ENCODE data around the gene NANP. TPM values are rescaled to one million over a fixed set of nuclear protein-coding genes. Genes with fewer than 3 reads are reported as not detected.
"Not testable (repeated sequence)": the region's sequence is repeated elsewhere in the genome, so short reads cannot be mapped to it uniquely, and the experiment has no call there.

Gene NANP, protein sequence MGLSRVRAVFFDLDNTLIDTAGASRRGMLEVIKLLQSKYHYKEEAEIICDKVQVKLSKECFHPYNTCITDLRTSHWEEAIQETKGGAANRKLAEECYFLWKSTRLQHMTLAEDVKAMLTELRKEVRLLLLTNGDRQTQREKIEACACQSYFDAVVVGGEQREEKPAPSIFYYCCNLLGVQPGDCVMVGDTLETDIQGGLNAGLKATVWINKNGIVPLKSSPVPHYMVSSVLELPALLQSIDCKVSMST
- 4.4 and 8.8 TPM in 2 replicates for total RNA-seq

DNA sequence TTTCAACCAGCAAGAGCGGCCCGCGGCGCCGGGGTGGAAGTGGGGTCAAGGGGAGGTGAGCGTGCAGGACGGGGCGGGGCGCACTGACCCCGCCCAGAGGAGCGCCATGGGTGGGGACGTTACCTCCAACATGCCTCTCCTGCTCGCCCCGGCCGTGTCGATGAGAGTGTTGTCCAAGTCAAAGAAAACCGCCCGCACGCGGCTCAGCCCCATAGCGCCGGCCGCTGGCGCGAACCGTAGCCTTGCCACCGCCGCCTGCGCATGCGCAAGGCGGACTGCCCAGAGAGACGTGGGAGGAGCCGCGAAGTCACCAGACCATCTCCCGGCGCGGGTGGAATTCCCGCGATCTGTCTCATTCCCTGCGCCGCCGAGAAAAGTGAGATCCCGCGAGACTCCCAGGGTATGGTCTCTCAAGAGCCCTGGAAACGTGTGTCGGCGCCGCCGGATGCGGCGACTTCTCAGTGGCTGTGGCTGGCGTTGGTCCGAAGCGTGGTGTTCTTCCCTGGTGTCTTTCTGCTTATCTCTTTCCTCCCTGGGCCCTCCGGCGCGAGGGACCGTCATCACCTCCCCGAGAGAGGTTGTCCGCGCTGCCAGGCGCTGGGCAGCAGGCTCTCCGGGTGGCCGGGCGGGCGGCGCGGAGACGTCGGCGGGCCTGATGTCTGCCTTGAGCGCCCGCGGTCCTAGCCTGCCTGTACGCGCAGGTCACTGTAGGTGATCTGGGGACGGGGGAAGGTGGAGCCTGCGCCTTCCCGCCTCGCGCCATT, at the start of gene NANP:
TSS of gene NANP (minus strand) at position 279 of the 764 bp plus-strand sequence. CDS start at position 213, 66 bp downstream.
- H3K4me3 ChIP-seq (ENCODE audit: low read depth, low read length) = peak within 1 kb of the TSS; percentile 93
- DNase-seq (ENCODE audit: low read depth) = peak; percentile 74
- TF ChIP-seq, protein P1, sequence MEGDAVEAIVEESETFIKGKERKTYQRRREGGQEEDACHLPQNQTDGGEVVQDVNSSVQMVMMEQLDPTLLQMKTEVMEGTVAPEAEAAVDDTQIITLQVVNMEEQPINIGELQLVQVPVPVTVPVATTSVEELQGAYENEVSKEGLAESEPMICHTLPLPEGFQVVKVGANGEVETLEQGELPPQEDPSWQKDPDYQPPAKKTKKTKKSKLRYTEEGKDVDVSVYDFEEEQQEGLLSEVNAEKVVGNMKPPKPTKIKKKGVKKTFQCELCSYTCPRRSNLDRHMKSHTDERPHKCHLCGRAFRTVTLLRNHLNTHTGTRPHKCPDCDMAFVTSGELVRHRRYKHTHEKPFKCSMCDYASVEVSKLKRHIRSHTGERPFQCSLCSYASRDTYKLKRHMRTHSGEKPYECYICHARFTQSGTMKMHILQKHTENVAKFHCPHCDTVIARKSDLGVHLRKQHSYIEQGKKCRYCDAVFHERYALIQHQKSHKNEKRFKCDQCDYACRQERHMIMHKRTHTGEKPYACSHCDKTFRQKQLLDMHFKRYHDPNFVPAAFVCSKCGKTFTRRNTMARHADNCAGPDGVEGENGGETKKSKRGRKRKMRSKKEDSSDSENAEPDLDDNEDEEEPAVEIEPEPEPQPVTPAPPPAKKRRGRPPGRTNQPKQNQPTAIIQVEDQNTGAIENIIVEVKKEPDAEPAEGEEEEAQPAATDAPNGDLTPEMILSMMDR (conservative IDR thresholded peaks at IDR 0.05; ENCODE audit: low read depth, low read length) = no peak

DNA sequence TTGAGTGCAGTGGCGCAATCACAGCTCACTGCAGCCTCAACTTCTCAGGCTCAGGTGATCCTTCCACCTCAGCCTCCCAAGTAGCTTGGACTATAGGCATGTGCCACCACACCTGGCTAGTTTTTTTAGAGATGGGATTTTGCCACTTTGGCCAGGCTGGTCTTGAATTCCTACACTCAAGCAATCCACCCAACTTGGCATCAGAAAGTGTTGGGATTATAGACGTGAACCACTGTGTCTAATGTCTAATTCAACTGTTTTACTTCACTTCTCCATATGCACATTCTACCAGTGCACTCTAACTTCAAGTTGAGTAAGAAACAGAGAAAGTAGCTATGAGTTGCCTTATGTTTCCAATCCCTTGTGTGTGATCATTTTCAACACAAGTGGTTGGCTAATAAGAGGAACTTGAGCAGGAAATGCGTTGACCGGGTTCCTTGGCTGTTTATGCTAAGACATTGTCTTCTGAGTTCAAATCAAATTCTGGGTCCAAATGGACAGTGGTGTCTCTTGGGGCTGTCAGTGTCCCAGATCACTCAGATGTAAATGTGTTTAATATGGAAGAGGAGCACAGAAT, 48.9 kb upstream of the NANP start:
- TF ChIP-seq, protein P1 (conservative IDR thresholded peaks at IDR 0.05; ENCODE audit: low read depth, low read length) = no peak
- H3K4me3 ChIP-seq (ENCODE audit: low read depth, low read length) = no peak overlapping the region
- DNase-seq (ENCODE audit: low read depth) = no peak

DNA sequence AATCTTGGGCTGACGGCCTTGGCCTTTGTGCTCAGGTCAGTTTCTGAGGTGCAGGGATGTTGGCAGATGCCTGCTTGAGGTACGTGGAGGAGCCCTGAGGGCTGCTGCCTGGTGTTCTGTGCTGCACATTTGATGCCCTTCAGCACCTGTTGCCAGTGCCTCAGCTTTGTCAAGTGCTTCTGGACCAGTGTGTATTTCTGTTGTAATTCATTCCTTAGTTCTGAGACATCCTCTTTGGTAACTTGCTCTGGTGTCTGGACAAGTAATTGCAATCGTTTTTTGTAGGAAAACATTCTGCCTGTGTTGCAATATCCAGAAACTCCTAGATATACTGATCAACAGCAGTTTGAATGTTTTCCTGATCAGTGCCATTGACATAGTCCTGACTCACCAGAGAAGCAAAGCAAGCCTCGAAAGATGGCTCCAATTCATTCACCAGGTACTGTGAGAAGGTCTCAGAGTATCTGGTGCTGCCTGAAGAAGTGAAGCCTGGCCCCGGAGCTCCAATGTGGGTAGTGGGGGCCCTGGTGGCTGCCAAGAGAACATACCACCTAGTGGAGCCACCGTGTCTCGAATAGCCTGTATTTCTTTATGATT, 46.1 kb upstream of the NANP start:
- DNase-seq (ENCODE audit: low read depth) = no peak
- TF ChIP-seq, protein P1 (conservative IDR thresholded peaks at IDR 0.05; ENCODE audit: low read depth, low read length) = peak; percentile 19
- no peak overlapping the region for H3K4me3 ChIP-seq (ENCODE audit: low read depth, low read length)

DNA sequence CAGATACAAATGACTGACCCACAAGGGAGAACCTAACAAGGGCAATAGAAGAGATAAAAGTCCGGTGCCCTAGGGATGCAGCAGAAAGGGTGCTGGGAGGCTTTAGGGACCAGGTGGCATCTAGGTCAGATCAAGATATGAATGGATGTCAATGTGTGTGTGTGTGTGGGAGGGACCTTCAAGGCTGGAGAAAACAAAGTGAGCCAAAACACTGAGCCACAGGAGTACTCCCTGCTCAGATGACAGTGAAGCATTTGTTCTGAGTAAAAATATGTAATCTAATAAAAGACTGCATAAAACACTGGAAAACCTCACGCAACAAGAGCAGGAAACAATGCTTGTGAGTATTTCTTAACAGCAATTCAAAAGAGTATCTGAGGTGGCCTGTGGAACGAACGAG, 44.6 kb upstream of the NANP start:
- DNase-seq (ENCODE audit: low read depth) = no peak
- TF ChIP-seq, protein P1 (conservative IDR thresholded peaks at IDR 0.05; ENCODE audit: low read depth, low read length) = no peak
- H3K4me3 ChIP-seq (ENCODE audit: low read depth, low read length) = no peak overlapping the region

DNA sequence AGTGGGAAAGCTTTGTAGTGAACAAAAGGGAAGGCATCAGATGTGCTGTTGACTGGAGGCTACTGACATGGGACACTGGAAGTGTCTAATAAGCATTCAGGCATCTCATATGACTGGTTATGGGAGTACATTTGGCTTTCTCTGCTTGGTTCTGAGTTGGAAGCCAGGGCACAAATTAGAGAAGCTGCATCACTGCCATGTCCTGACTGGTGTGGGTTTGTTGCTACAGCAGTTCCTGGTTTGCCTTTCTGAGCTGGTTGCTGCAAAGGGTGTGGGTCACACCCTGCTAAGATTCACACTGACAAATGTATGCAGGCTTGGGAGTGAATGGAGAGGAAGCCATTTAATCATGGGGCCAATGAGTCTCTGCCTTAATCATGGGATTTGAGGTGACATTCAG, 36.2 kb upstream of the NANP start:
- no peak overlapping the region for H3K4me3 ChIP-seq (ENCODE audit: low read depth, low read length)
- TF ChIP-seq, protein P1 (conservative IDR thresholded peaks at IDR 0.05; ENCODE audit: low read depth, low read length) = no peak
- no peak for DNase-seq (ENCODE audit: low read depth)

DNA sequence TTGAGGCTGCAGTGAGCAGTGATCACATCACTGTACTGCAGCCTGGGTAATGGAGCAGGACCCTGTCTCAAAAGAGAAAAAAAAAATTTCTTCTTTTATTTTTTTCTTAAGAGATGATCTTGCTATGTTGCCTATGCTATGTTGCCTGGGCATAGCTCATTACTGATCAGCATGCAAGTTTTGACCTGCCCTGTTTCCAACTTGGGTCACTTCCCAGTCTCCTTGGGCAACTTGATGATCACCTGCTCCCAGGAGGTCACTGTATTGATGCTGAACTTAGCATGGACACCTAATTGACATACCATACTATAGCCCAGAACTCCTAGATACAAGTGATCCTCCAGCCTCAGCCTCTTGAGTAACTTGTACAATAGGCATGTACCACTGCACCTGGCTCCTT, 30.7 kb upstream of the NANP start:
- no peak for DNase-seq (ENCODE audit: low read depth)
- no peak overlapping the region for H3K4me3 ChIP-seq (ENCODE audit: low read depth, low read length)
- TF ChIP-seq, protein P1 (conservative IDR thresholded peaks at IDR 0.05; ENCODE audit: low read depth, low read length) = no peak

DNA sequence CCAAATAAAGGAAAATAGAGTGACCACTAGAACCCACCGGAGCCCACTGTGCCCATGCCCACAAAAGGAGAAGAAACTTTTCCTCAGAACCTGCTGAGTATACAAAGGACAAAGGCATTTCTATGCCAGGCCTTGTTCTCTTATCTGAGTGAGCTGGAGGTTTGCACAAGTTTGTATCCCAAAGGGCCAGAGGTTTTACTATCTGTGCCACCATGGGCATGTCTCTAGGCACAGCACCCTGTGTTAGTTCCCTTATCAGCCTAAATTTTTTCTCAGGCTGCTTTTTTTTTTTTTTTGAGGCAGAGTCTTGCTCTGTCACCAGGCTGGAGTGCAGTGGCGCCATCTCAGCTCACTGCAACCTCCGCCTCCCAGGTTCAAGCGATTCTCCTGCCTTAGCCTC, 29.1 kb upstream of the NANP start:
- not testable (repeated sequence) for DNase-seq (ENCODE audit: low read depth); H3K4me3 ChIP-seq (ENCODE audit: low read depth, low read length)
